ENCODE data around the gene MASP2. TPM values are rescaled to one million over a fixed set of nuclear protein-coding genes. Genes with fewer than 3 reads are reported as not detected.

MASP2 gene
- total and polyA plus RNA-seq, 4 donors: 4.7 to 9.8 TPM; not detected in 2

GRCh38 chr1:10980841-10981727 is 66.0 kb downstream of the MASP2 start:
- H3K4me1 ChIP-seq (ENCODE audit: control insufficient read depth, insufficient read depth, low read length): peaks cover 40% of the 10 kb centered on the region
- H3K36me3 ChIP-seq (ENCODE audit: control insufficient read depth, insufficient read depth, low read length): no peaks in the 10 kb centered on the region
- no peaks in the 10 kb centered on the region for H3K9me3 ChIP-seq (ENCODE audit: control insufficient read depth, insufficient read depth, low read length)
- H3K27me3 ChIP-seq (ENCODE audit: control insufficient read depth, insufficient read depth, low read length): no peaks in the 10 kb centered on the region
- DNase-seq (ENCODE audit: low read depth in 4 of 6, low spot score in 6 of 6): peak in 3 of 6 donors; percentile 33 to 79 (median 55)
- H3K4me3 ChIP-seq (ENCODE audit: low read depth, low read length): peak overlapping the region; percentile 24
- peak overlapping the region; percentile 92 for H3K27ac ChIP-seq (ENCODE audit: low read depth, low read length)
- WGBS (ENCODE audit: insufficient coverage): 30% methylated on average over 6 of the region's 9 CpGs

DNA sequence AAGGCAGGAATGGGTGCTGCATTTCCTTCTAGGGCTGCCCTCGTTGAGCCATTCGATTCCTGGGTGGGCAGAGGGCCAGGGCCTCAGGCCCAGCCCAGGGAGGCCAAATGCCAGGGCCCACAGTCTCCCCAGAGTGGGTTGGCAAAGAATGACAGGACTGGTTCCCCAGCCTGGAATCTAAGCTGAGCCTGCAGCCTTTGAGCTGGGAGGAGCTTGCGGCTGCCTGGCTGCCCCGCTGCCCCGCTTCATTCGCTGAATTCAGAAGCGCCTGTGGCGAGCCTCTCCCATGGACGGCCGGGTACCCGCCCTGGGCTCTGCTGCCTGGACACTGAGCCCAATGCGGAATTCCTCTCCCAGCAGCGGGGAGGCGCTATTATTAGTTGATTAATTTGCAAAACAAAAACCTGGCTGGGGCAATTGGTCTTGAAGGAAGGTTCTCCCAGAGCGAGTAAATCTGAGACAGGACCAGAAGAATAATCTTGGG is 66.9 kb downstream of the MASP2 start:
- DNase-seq (ENCODE audit: low read depth in 4 of 6, low spot score in 6 of 6): peak in 4 of 6 donors; percentile 53 to 90 (median 66)
- H3K36me3 ChIP-seq (ENCODE audit: control insufficient read depth, insufficient read depth, low read length): no peaks in the 10 kb centered on the region
- no peaks in the 10 kb centered on the region for H3K9me3 ChIP-seq (ENCODE audit: control insufficient read depth, insufficient read depth, low read length)
- H3K4me3 ChIP-seq (ENCODE audit: low read depth, low read length): peak overlapping the region; percentile 24
- peak overlapping the region; percentile 92 for H3K27ac ChIP-seq (ENCODE audit: low read depth, low read length)
- H3K4me1 ChIP-seq (ENCODE audit: control insufficient read depth, insufficient read depth, low read length): peaks cover 47% of the 10 kb centered on the region
- WGBS (ENCODE audit: insufficient coverage): 6% methylated on average over 12 of the region's 15 CpGs
- H3K27me3 ChIP-seq (ENCODE audit: control insufficient read depth, insufficient read depth, low read length): no peaks in the 10 kb centered on the region

DNA sequence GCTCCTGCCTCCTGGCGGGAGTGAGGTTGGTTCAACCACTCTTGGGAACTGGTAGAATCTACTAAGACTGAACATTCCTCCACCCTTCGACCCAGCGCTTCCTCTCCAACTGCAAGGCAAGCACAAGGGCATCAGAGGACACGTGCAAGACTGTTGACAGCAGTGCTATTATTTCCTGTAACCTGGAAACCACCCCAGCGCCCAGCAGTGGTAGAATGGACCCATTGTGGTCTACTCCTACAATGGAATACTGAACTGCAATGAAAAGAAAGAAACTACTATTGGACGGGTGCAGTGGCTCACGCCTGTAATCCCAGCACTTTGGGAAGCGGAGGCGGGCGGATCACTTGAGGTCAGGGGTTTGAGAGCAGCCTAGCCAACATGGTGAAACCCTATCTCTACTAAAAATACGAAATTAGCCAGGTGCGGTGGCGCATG is 67.5 kb downstream of the MASP2 start:
- H3K27ac ChIP-seq (ENCODE audit: low read depth, low read length): peak overlapping the region; percentile 92
- no peaks in the 10 kb centered on the region for H3K27me3 ChIP-seq (ENCODE audit: control insufficient read depth, insufficient read depth, low read length)
- peak in 3 of 6 donors; percentile 31 to 82 (median 54) for DNase-seq (ENCODE audit: low read depth in 4 of 6, low spot score in 6 of 6)
- no peaks in the 10 kb centered on the region for H3K9me3 ChIP-seq (ENCODE audit: control insufficient read depth, insufficient read depth, low read length)
- no peak overlapping the region for H3K4me3 ChIP-seq (ENCODE audit: low read depth, low read length)
- no peaks in the 10 kb centered on the region for H3K36me3 ChIP-seq (ENCODE audit: control insufficient read depth, insufficient read depth, low read length)
- 39% methylated on average over 10 of the region's 13 CpGs for WGBS (ENCODE audit: insufficient coverage)
- peaks cover 47% of the 10 kb centered on the region for H3K4me1 ChIP-seq (ENCODE audit: control insufficient read depth, insufficient read depth, low read length)

DNA sequence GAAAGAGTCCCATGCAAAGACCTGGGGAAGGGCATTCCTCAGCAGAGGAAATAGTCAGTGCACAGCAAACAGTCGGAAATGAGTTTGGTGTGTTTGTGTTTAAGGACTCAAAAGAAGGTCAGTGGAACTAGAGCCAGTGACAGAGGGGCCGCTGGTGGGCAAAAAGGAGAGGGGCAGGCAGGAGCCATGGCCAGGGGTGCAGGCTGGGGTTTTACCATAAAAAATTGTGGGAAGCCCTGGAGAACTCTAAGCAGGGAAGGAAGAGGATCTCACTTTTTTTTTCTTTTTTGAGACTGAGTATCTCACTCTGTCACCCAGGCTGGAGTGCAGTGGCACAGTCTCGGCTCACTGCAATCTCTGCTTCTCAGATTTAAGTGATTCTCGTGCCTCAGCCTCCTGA is 68.3 kb downstream of the MASP2 start:
- Histone ChIP-seq H3K9me3 (ENCODE audit: control insufficient read depth, insufficient read depth, low read length) (no peaks in the 10 kb centered on the region), H3K4me1 (ENCODE audit: control insufficient read depth, insufficient read depth, low read length) (peaks cover 50% of the 10 kb centered on the region), H3K27me3 (ENCODE audit: control insufficient read depth, insufficient read depth, low read length) (no peaks in the 10 kb centered on the region), H3K27ac (ENCODE audit: low read depth, low read length) (peak overlapping the region; percentile 72), H3K4me3 (ENCODE audit: low read depth, low read length) (no peak overlapping the region), H3K36me3 (ENCODE audit: control insufficient read depth, insufficient read depth, low read length) (no peaks in the 10 kb centered on the region)
- no peak for DNase-seq (ENCODE audit: low read depth in 4 of 6, low spot score in 6 of 6)
- WGBS (ENCODE audit: insufficient coverage): 82% methylated on average over 4 of the region's 4 CpGs

Other genes with a start within 250 kb of the MASP2 start
- 100 to 1,000 TPM in 1 of 2 donors, 10 to 100 TPM in 1; 59.2 to 109 TPM for gene TARDBP, start 34.6 kb downstream of the MASP2 start, total RNA-seq
- 100 to 1,000 TPM; 210 to 215 TPM for gene TARDBP, start 34.6 kb downstream of the MASP2 start, polyA plus RNA-seq (ENCODE audit: insufficient read length in 2 of 2)
- 10 to 100 TPM; 13.4 to 28.3 TPM for gene SRM, start 12.8 kb upstream of the MASP2 start, total RNA-seq
- gene SRM, start 12.8 kb upstream of the MASP2 start, polyA plus RNA-seq (ENCODE audit: insufficient read length in 2 of 2): 100 to 1,000 TPM; 113 to 123 TPM
- gene EXOSC10, start 52.6 kb upstream of the MASP2 start, total RNA-seq: 10 to 100 TPM; 62.0 to 79.8 TPM
- gene EXOSC10, start 52.6 kb upstream of the MASP2 start, polyA plus RNA-seq (ENCODE audit: insufficient read length in 2 of 2): 100 to 1,000 TPM in 1 of 2 donors, 10 to 100 TPM in 1; 81.4 to 115 TPM
- gene ANGPTL7, start 142.1 kb upstream of the MASP2 start, total RNA-seq: 1 to 10 TPM; 4.7 to 6.1 TPM
- gene ANGPTL7, start 142.1 kb upstream of the MASP2 start, polyA plus RNA-seq (ENCODE audit: insufficient read length in 2 of 2): 1 to 10 TPM in 1 of 2 donors, under 1 TPM in 1; 0.30 to 1.6 TPM
- 10 to 100 TPM; 44.2 to 44.8 TPM for gene MTOR, start 215.3 kb upstream of the MASP2 start, total RNA-seq
- 10 to 100 TPM; 50.4 to 50.8 TPM for gene MTOR, start 215.3 kb upstream of the MASP2 start, polyA plus RNA-seq (ENCODE audit: insufficient read length in 2 of 2)
- 10 to 100 TPM; 13.2 to 15.1 TPM for gene UBIAD1, start 226.0 kb upstream of the MASP2 start, total RNA-seq
- 10 to 100 TPM; 21.7 to 23.8 TPM for gene UBIAD1, start 226.0 kb upstream of the MASP2 start, polyA plus RNA-seq (ENCODE audit: insufficient read length in 2 of 2)

All from spinal cord (tissue), 10 donors.